Right lobe of liver (tissue), 4 donors: ENCODE data around the gene P2RY11.

Experiments used
- CTCF ChIP-seq, 4 donors: fragments of 200-600 bp in 3 of 4; fragments of 450-650 bp in 1 of 4; IDR thresholded peaks; one replicate each; pipeline versions ENCODE4 v1.5.1 to v1.8.0; 2016 to 2022; ENCODE audit warnings: antibody characterized with exemption in 4 of 4, mild to moderate bottlenecking in 2 of 4
- POLR2A ChIP-seq: fragments of 450-650 bp; IDR thresholded peaks from one replicate; pipeline ENCODE4 v1.6.1; 2017; ENCODE audit warnings: antibody characterized with exemption, mild to moderate bottlenecking
- donor health status: DM: no; HTN: no; CAD: no.
- donor health status: DM: no; HTN: no; CAD: no.
- donor health status: DM: no; HTN: yes; CAD: no.

GRCh38 chr19:10155839-10156238 lies 44.3 kb downstream of the P2RY11 start:
- TF ChIP-seq CTCF (IDR thresholded peaks at IDR 0.05) (no peak), POLR2A (no peak)
